Retinal pigment epithelial cell (primary cell): ENCODE data around the gene RPP30.

Source experiments
- DNase-seq: peaks from one replicate; pipeline ENCODE4 v3.0.0-alpha.2; 2010; ENCODE audit warnings: low read depth
- H3K4me3 ChIP-seq: 2 replicates; pipeline ENCODE4 v1.5.1; 2011; ENCODE audit warnings: mild to moderate bottlenecking, low read length, control low read depth, moderate library complexity
- CTCF ChIP-seq: conservative IDR thresholded peaks from 2 replicates; pipeline ENCODE4 v1.5.1; 2011; ENCODE audit warnings: low read depth, low read length, control low read depth, inconsistent platforms

The RPP30 gene

GRCh38 chr10:90923111-90923731, 51.4 kb downstream of the RPP30 start:
- no peak overlapping the region for H3K4me3 ChIP-seq
- TF ChIP-seq CTCF = no peak
- no peak for DNase-seq

GRCh38 chr10:90924552-90924951, 52.8 kb downstream of the RPP30 start:
- DNase-seq = no peak
- no peak for TF ChIP-seq CTCF
- no peak overlapping the region for H3K4me3 ChIP-seq

- no peak overlapping the region for H3K4me3 ChIP-seq
- no peak for TF ChIP-seq CTCF
- no peak for DNase-seq
Observed at GRCh38 chr10:90925079-90926029, 53.6 kb downstream of the RPP30 start.

GRCh38 chr10:90927293-90927692, 55.5 kb downstream of the RPP30 start:
- DNase-seq = no peak
- no peak for TF ChIP-seq CTCF
- no peak overlapping the region for H3K4me3 ChIP-seq

- DNase-seq = no peak
- no peak for TF ChIP-seq CTCF
- H3K4me3 ChIP-seq = no peak overlapping the region
Observed at GRCh38 chr10:90929179-90929578, 57.4 kb downstream of the RPP30 start.

- DNase-seq = peak; percentile 95
- H3K4me3 ChIP-seq = no peak overlapping the region
Observed at GRCh38 chr10:90930070-90930837, 58.5 kb downstream of the RPP30 start.

More at GRCh38 chr10:90930070-90930837, 58.5 kb downstream of the RPP30 start:
- TF ChIP-seq CTCF = no peak
